Smooth muscle cell (in vitro differentiated cells): ENCODE measurements around the gene ETV6. TPM values are rescaled to one million over a fixed set of nuclear protein-coding genes. Genes with fewer than 3 reads are reported as not detected.
A peak's percentile ranks its signal among the peaks of the same experiment; 100 is the strongest.

ENCODE experiments used
- DNase-seq: peaks from one replicate; lab custom pipeline; 2025; ENCODE audit not compliant: unreplicated experiment; lab: John Stamatoyannopoulos, UW
- H2AFZ ChIP-seq: fragments of 200-600 bp; sonication (generic); 2 replicates; pipeline ENCODE4 v1.6.0; 2016; ENCODE audit warnings: antibody characterized with exemption, low read depth, mild to moderate bottlenecking
- H3F3A ChIP-seq: fragments of 200-600 bp; sonication (generic); 2 replicates; pipeline ENCODE4 v1.6.0; 2017; ENCODE audit warnings: antibody characterized with exemption, low read depth
- H3K27ac ChIP-seq: fragments of 200-600 bp; sonication (generic); 2 replicates; pipeline ENCODE4 v1.5.1; 2016; ENCODE audit warnings: low read depth, mild to moderate bottlenecking
- H3K27me3 ChIP-seq: fragments of 200-600 bp; sonication (generic); 2 replicates; pipeline ENCODE4 v1.6.1; 2016; ENCODE audit warnings: low read depth, mild to moderate bottlenecking
- H3K36me3 ChIP-seq: fragments of 200-600 bp; sonication (generic); 2 replicates; pipeline ENCODE4 v1.5.1; 2016; ENCODE audit warnings: low read depth
- H3K4me1 ChIP-seq: fragments of 200-600 bp; sonication (generic); 2 replicates; pipeline ENCODE4 v1.5.1; 2016; ENCODE audit warnings: low read depth
- H3K4me2 ChIP-seq: fragments of 200-600 bp; sonication (generic); 2 replicates; pipeline ENCODE4 v1.6.0; 2016; ENCODE audit warnings: mild to moderate bottlenecking
- H3K4me3 ChIP-seq: fragments of 200-600 bp; sonication (generic); 2 replicates; pipeline ENCODE4 v1.5.1; 2016; ENCODE audit warnings: mild to moderate bottlenecking
- H3K79me2 ChIP-seq: fragments of 200-600 bp; sonication (generic); 2 replicates; pipeline ENCODE4 v1.6.0; 2016; ENCODE audit warnings: low read depth, mild to moderate bottlenecking
- H3K9ac ChIP-seq: fragments of 200-600 bp; sonication (generic); 2 replicates; pipeline ENCODE4 v1.6.0; 2016; ENCODE audit warnings: low read depth
- H3K9me3 ChIP-seq: fragments of 200-600 bp; sonication (generic); replicated peaks from 2 replicates; pipeline ENCODE4 v1.5.1; 2016; ENCODE audit warnings: low read depth
- H4K20me1 ChIP-seq: fragments of 200-600 bp; sonication (generic); 2 replicates; pipeline ENCODE4 v1.6.0; 2016; ENCODE audit warnings: low read depth
- WGBS: methylation state at CpG from one replicate; pipeline ENCODE4 v1.1.7; 2016; ENCODE audit warnings: low lambda C conversion rate; 5-methylcytosine and 5-hydroxymethylcytosine counted together
- polyA plus RNA-seq: library from polyadenylated mRNA; unstranded; fragments of >200 nt; fragmentation: Nextera tagmentation; extraction: Ambion mirVana; gene quantifications from 2 replicates; pipeline ENCODE4 v1.2.1, GENCODE V29; 2016
- total RNA-seq: library from RNA; depleted of rRNA; stranded (reverse); fragments of >200 nt; gene quantifications from 2 replicates; pipeline ENCODE4 v1.2.3, GENCODE V29; 2014
- TF ChIP-seq, protein P1 (sequence below): fragments of 200-600 bp; sonication (generic); IDR thresholded peaks from 2 replicates; pipeline ENCODE4 v1.5.1; 2017; ENCODE audit warnings: borderline replicate concordance, mild to moderate bottlenecking, antibody characterized with exemption; ENCODE audit not compliant: insufficient read depth, poor library complexity, severe bottlenecking

The ETV6 gene
- total and polyA plus RNA-seq, 2 experiments from 2014 or later = 11.5 to 23.8 TPM

DNA sequence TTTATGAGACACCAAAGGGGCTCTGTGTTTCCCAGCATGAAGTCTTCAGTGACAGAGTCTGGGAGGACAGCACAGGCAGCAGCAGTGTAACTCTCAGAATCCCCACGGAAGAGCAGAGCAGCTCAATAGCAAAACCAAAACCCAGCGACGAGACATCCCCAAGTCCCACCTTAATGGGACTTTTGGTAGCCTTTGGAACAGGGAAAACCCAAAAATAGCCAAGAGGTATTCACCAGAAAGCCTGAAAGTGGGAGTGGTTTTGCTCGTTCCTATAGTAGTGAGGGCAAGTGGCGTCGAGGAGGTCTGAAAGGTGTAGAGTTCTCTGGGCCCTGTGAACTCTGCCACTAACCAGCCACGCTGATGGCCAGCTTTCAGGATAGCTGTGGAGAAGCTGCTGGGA, 174.6 kb downstream of the ETV6 start:
- H3K79me2 ChIP-seq = peaks cover 27% of the 10 kb centered on the region
- no peak overlapping the region for H3K4me2 ChIP-seq
- peaks cover 6% of the 10 kb centered on the region for H4K20me1 ChIP-seq
- H3K27ac ChIP-seq = peak overlapping the region; percentile 91
- no peak for DNase-seq
- no peaks in the 10 kb centered on the region for H3K27me3 ChIP-seq
- no peak overlapping the region for H3K9ac ChIP-seq
- peaks cover 58% of the 10 kb centered on the region for H3K4me1 ChIP-seq
- peaks cover 2% of the 10 kb centered on the region for H3K36me3 ChIP-seq
- H3K9me3 ChIP-seq = no peaks in the 10 kb centered on the region
- 95% methylated on average over 7 of the region's 7 CpGs for WGBS
- TF ChIP-seq, protein P1, sequence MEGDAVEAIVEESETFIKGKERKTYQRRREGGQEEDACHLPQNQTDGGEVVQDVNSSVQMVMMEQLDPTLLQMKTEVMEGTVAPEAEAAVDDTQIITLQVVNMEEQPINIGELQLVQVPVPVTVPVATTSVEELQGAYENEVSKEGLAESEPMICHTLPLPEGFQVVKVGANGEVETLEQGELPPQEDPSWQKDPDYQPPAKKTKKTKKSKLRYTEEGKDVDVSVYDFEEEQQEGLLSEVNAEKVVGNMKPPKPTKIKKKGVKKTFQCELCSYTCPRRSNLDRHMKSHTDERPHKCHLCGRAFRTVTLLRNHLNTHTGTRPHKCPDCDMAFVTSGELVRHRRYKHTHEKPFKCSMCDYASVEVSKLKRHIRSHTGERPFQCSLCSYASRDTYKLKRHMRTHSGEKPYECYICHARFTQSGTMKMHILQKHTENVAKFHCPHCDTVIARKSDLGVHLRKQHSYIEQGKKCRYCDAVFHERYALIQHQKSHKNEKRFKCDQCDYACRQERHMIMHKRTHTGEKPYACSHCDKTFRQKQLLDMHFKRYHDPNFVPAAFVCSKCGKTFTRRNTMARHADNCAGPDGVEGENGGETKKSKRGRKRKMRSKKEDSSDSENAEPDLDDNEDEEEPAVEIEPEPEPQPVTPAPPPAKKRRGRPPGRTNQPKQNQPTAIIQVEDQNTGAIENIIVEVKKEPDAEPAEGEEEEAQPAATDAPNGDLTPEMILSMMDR = no peak
- no peak overlapping the region for H3K4me3 ChIP-seq
- H3F3A ChIP-seq = peaks cover 23% of the 10 kb centered on the region
- no peak overlapping the region for H2AFZ ChIP-seq

DNA sequence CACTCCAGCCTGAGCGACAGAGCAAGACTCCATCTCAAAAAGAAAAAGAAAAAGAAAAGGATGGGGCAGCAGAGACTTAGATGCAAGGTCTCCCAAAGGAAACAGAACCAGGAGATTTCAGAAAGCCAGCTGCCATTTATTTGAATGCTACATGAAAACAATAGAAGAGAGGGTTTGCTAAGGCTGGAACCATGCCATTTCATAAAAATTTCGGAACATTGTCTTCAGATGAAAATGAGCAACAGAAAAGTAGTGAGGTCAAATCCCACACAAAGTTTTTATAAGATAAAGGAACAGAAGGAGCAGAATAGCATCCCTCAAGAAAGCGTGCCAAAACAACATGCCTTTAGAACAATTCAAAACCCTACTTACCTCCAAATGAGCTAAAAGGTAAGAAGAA, 175.3 kb downstream of the ETV6 start:
- Histone ChIP-seq H3K4me2 (no peak overlapping the region), H3K9ac (no peak overlapping the region), H3K9me3 (no peaks in the 10 kb centered on the region), H4K20me1 (peaks cover 6% of the 10 kb centered on the region), H3K36me3 (peaks cover 2% of the 10 kb centered on the region), H3K4me1 (peaks cover 62% of the 10 kb centered on the region), H3K4me3 (no peak overlapping the region), H3K27me3 (no peaks in the 10 kb centered on the region), H3K79me2 (peaks cover 22% of the 10 kb centered on the region), H3F3A (peaks cover 25% of the 10 kb centered on the region), H3K27ac (no peak overlapping the region), H2AFZ (no peak overlapping the region)
- TF ChIP-seq, protein P1 = no peak
- no peak for DNase-seq
- WGBS = 98% methylated on average over 3 of the region's 3 CpGs

DNA sequence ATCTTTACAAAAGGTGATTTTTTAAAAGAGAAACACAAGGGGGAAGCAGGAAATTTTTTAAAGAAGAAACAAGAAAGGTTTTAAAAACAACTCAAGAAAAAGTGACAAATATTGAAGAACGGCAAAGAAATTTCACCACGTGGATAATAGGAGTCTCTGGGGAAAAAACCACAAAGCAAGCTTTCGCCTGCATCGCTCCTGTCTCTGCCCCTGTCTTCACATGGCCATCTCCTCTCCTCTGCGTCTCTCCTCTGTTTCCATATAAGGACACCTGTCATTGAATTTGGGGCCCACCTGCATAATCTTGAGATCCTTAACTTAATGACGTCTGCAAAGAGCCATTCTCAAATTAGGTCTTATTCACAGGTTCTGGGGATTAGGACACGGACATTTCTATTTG, 175.8 kb downstream of the ETV6 start:
- WGBS = 53% methylated on average over 7 of the region's 7 CpGs
- no peak for DNase-seq
- H3K9me3 ChIP-seq = no peaks in the 10 kb centered on the region
- H3K79me2 ChIP-seq = peaks cover 17% of the 10 kb centered on the region
- peaks cover 6% of the 10 kb centered on the region for H4K20me1 ChIP-seq
- H3K4me2 ChIP-seq = peak overlapping the region; percentile 21
- H3K4me1 ChIP-seq = peaks cover 68% of the 10 kb centered on the region
- peaks cover 26% of the 10 kb centered on the region for H3F3A ChIP-seq
- H3K4me3 ChIP-seq = no peak overlapping the region
- H2AFZ ChIP-seq = no peak overlapping the region
- H3K27ac ChIP-seq = peak overlapping the region; percentile 8
- TF ChIP-seq, protein P1 = no peak
- no peaks in the 10 kb centered on the region for H3K36me3 ChIP-seq
- H3K9ac ChIP-seq = no peak overlapping the region
- no peaks in the 10 kb centered on the region for H3K27me3 ChIP-seq

DNA sequence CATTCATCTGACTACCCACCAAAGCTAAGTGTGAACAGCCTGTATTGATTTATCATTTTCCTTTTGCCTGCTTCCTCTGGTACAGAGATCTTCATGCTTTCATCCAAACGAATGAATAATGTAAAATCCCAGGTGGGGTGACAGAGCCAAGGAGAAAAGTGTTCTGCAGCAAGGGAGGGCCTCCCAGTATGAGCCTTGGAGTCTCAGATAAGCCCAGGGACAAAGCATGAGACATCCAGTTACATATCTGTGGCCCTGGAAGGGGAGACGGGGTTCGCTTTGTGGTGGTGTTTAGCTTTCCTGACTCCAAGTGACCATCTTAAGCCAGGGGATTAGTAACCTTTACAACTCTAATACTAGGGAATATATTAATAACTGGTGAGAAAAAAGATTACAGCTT, 177.1 kb downstream of the ETV6 start:
- Histone ChIP-seq H3K9ac (peak overlapping the region; percentile 82), H3K4me3 (no peak overlapping the region), H3K4me1 (peaks cover 68% of the 10 kb centered on the region), H3F3A (peaks cover 26% of the 10 kb centered on the region), H3K79me2 (peaks cover 17% of the 10 kb centered on the region), H3K36me3 (no peaks in the 10 kb centered on the region), H3K27me3 (no peaks in the 10 kb centered on the region), H2AFZ (no peak overlapping the region), H3K9me3 (no peaks in the 10 kb centered on the region), H3K4me2 (peak overlapping the region; percentile 81), H4K20me1 (peaks cover 6% of the 10 kb centered on the region), H3K27ac (peak overlapping the region; percentile 95)
- WGBS = 41% methylated on average over 3 of the region's 3 CpGs
- TF ChIP-seq, protein P1 = no peak
- DNase-seq = no peak
